Stomach (tissue), 4 donors: Measurements from ENCODE around the gene TMEM80.
A peak's percentile ranks its signal among the peaks of the same experiment; 100 is the strongest.

Experiments
- CTCF ChIP-seq, 7 experiments: fragments of 450-650 bp in 4 of 7; fragments of 200-600 bp in 3 of 7; sonication (generic) in 3 of 7; IDR thresholded peaks; one replicate each; pipeline ENCODE4 v1.5.1; 2016 to 2019; ENCODE audit warnings: antibody characterized with exemption in 7 of 7, control low read depth in 2 of 7, mild to moderate bottlenecking in 1 of 7
- EP300 ChIP-seq: sonication (generic); formaldehyde crosslinking; IDR thresholded peaks from one replicate; pipeline ENCODE4 v1.6.1; 2017; ENCODE audit warnings: antibody characterized with exemption
- POLR2A ChIP-seq, 4 donors: fragments of 450-650 bp; IDR thresholded peaks; one replicate each; pipeline ENCODE4 v1.6.1; 2016; ENCODE audit warnings: antibody characterized with exemption in 4 of 4, control low read depth in 2 of 4, mild to moderate bottlenecking in 1 of 4, moderate library complexity in 1 of 4
- POLR2AphosphoS5 ChIP-seq, 3 donors: sonication (generic); formaldehyde crosslinking; IDR thresholded peaks; one replicate each; pipeline ENCODE4 v1.6.1; 2016; ENCODE audit warnings: antibody characterized with exemption in 3 of 3

- TF ChIP-seq EP300: no peak
- no peak for TF ChIP-seq CTCF (IDR thresholded peaks at IDR 0.05)
- peak in 2 of 3 donors; percentile 45 to 76 for TF ChIP-seq POLR2AphosphoS5 (IDR thresholded peaks at IDR 0.05)
- no peak for TF ChIP-seq POLR2A (IDR thresholded peaks at IDR 0.05)
Measured at GRCh38 chr11:702462-703461, 7.1 kb downstream of the TMEM80 start.
